ENCODE results near the gene TBC1D24. TPM values are rescaled to one million over a fixed set of nuclear protein-coding genes. Genes with fewer than 3 reads are reported as not detected.

The TBC1D24 gene
- total RNA-seq, 1 donor from 2014 or later = 11.1 TPM

DNA sequence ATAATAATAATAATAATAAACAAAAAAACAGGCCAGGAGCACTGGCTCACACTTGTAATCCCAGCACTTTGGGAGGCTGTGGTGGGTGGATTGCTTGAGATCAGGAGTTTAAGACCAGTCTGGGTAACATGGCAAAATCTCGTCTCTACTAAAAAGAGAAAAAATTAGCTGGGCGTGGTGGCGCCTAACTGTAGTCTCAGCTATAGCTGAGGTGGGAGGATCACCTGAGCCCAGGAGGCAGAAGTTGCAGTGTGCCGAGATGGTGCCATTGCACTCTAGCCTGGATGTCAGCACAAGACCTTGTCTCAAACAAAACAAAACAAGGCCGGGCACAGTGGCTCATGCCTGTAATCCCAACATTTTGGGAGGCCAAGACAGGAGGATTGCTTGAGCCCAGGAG is 20.1 kb downstream of the TBC1D24 start:
- H3K9me3 ChIP-seq (replicated peaks) = no peaks in the 10 kb centered on the region
- peaks cover 35% of the 10 kb centered on the region for H3K4me1 ChIP-seq
- no peaks in the 10 kb centered on the region for H3K27me3 ChIP-seq (ENCODE audit: low read depth)
- intact Hi-C loops (cut with micrococcal nuclease) = no loop called here
- TF ChIP-seq, protein P1, sequence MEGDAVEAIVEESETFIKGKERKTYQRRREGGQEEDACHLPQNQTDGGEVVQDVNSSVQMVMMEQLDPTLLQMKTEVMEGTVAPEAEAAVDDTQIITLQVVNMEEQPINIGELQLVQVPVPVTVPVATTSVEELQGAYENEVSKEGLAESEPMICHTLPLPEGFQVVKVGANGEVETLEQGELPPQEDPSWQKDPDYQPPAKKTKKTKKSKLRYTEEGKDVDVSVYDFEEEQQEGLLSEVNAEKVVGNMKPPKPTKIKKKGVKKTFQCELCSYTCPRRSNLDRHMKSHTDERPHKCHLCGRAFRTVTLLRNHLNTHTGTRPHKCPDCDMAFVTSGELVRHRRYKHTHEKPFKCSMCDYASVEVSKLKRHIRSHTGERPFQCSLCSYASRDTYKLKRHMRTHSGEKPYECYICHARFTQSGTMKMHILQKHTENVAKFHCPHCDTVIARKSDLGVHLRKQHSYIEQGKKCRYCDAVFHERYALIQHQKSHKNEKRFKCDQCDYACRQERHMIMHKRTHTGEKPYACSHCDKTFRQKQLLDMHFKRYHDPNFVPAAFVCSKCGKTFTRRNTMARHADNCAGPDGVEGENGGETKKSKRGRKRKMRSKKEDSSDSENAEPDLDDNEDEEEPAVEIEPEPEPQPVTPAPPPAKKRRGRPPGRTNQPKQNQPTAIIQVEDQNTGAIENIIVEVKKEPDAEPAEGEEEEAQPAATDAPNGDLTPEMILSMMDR (IDR thresholded peaks at IDR 0.05; ENCODE audit: borderline replicate concordance) = no peak
- DNase-seq = no peak
- no peak overlapping the region for H3K4me3 ChIP-seq
- peaks cover 10% of the 10 kb centered on the region for H3K36me3 ChIP-seq
- no peak overlapping the region for H3K27ac ChIP-seq (replicated peaks)

DNA sequence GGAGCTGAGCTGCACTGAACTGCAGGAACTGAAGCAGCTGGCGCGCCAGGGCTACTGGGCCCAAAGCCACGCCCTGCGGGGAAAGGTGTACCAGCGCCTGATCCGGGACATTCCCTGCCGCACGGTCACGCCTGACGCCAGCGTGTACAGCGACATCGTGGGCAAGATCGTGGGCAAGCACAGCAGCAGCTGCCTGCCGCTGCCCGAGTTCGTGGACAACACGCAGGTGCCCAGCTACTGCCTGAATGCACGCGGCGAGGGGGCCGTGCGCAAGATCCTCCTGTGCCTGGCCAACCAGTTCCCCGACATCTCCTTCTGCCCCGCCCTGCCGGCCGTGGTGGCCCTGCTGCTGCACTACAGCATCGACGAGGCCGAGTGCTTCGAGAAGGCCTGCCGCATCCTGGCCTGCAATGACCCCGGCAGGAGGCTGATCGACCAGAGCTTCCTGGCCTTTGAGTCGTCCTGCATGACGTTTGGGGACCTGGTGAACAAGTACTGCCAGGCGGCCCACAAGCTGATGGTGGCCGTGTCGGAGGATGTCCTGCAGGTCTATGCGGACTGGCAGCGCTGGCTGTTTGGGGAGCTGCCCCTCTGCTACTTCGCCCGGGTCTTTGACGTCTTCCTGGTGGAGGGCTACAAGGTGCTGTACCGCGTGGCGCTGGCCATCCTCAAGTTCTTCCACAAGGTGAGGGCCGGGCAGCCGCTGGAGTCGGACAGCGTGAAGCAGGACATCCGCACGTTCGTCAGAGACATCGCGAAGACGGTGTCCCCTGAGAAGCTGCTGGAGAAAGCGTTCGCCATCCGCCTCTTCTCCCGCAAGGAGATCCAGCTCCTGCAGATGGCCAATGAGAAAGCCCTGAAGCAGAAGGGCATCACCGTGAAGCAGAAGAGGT is 21.5 kb downstream of the TBC1D24 start:
- H3K4me3 ChIP-seq = peak overlapping the region; percentile 30
- intact Hi-C loops (cut with micrococcal nuclease) = no loop called here
- peaks cover 41% of the 10 kb centered on the region for H3K4me1 ChIP-seq
- no peaks in the 10 kb centered on the region for H3K9me3 ChIP-seq (replicated peaks)
- H3K27me3 ChIP-seq (ENCODE audit: low read depth) = no peaks in the 10 kb centered on the region
- no peak for DNase-seq
- H3K27ac ChIP-seq (replicated peaks) = peak overlapping the region; percentile 84
- TF ChIP-seq, protein P1 (IDR thresholded peaks at IDR 0.05; ENCODE audit: borderline replicate concordance) = no peak
- H3K36me3 ChIP-seq = peaks cover 7% of the 10 kb centered on the region

DNA sequence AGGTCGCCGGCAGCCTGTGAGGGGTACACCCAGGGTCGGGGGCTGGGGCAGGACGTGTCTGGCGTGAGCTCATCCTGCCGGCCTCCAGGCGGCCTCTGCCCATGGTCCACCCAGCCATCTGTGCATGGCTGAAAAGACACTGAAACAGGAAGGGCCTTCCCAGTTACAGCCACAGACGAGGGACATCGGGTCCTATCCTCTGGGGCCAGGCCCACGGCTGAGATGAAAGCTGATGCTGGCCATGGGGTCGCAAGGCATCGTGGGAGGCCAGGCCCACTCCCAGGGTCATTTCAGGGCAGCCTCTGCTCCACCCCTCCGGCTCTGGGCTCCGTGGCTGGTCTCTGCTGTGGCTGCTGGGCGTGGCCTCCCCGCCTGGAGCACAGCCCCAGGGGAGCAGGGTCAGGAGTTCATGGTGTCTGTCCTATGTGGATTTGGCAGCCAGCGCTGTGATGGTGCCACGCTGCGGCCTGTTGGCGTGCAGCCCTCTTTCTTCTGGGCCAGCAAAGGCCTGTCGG is 22.2 kb downstream of the TBC1D24 start:
- DNase-seq = peak; percentile 86
- Histone ChIP-seq H3K4me3 (peak overlapping the region; percentile 30), H3K27ac (replicated peaks) (peak overlapping the region; percentile 84)

DNA sequence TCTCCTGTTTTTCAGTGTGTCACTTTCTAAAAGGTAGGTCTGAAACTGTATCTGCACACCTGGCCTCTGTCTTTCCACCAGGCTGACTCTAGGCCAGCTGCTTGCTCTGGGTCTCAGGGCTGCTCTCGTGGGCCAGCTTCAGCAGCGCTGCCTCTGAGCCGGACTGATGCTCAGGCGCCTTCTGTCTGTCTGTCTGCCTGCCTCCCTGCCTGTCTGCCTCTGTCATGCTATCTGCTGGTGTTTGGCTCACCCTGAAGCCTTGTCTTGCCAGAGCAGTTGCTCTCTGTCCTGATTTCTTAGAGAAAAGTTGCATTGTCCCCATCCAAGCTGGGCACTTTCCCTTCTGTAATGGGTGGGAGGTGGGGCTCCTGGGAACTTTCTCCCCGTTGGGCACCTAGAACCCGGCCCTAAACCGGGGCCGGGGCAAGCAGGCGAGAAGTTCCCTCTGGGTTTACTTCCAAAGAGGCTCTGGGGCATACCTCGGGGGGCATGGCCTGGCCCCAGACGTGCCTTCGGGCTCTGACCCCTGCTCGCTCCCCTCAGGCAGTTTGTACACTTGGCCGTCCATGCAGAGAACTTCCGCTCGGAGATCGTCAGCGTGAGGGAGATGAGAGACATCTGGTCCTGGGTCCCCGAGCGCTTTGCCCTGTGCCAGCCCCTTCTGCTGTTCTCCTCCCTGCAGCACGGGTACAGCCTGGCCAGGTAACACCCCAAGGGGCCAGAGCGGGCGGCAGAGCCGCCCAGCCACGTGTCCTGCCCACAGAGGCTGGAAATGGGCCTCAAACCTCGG is 23.0 kb downstream of the TBC1D24 start:
- Histone ChIP-seq H3K27me3 (ENCODE audit: low read depth) (no peaks in the 10 kb centered on the region), H3K4me1 (peaks cover 56% of the 10 kb centered on the region), H3K27ac (replicated peaks) (peak overlapping the region; percentile 84), H3K4me3 (peak overlapping the region; percentile 30), H3K36me3 (peaks cover 7% of the 10 kb centered on the region), H3K9me3 (replicated peaks) (no peaks in the 10 kb centered on the region)
- TF ChIP-seq, protein P1 (IDR thresholded peaks at IDR 0.05; ENCODE audit: borderline replicate concordance) = no peak
- DNase-seq = no peak
- intact Hi-C loops (cut with micrococcal nuclease) = no loop called here

More for the DNA sequence above, 22.2 kb downstream of the TBC1D24 start:
- Histone ChIP-seq H3K36me3 (peaks cover 7% of the 10 kb centered on the region), H3K4me1 (peaks cover 48% of the 10 kb centered on the region), H3K9me3 (replicated peaks) (no peaks in the 10 kb centered on the region), H3K27me3 (ENCODE audit: low read depth) (no peaks in the 10 kb centered on the region)
- TF ChIP-seq, protein P1 (IDR thresholded peaks at IDR 0.05; ENCODE audit: borderline replicate concordance) = no peak
- intact Hi-C loops (cut with micrococcal nuclease) = no loop called here

DNA sequence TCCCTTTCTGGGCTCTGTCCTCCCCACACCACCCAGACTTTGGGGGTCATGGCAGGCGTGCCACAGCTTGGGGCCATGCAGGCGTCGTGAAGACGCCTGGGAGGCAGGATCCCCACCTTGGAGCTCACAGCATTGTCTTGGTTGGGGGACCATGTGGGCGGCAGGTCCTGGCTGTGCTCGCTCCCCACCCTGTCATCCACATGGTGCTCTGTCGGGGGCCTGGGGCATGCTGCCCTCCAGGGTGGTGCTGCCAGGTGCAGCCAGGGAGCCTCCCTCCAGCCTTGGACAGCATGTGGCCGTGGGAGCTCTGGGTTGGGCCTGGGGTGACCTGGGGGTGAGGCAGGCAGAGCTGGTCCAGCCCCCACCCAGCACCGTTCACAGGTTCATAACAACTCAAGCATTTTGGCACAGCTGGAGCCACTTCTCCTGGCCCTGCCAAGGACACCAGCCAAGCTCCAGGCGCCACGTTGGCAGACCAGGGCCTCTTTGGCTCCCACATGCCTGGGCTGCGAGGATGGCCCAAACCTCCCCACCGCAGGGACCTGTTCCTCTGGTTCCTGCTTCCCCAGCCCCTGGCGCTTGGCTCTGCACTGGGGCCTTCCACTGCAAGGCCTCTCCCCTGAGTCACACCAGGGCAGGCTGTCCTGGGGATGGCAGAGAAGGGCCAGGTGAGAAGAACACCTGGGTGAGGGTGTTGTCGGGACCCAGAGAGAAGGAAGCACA is 23.8 kb downstream of the TBC1D24 start:
- peaks cover 7% of the 10 kb centered on the region for H3K36me3 ChIP-seq
- no peak overlapping the region for H3K4me3 ChIP-seq
- DNase-seq = peak; percentile 63
- intact Hi-C loops (cut with micrococcal nuclease) = no loop called here
- peaks cover 62% of the 10 kb centered on the region for H3K4me1 ChIP-seq
- no peaks in the 10 kb centered on the region for H3K9me3 ChIP-seq (replicated peaks)
- no peaks in the 10 kb centered on the region for H3K27me3 ChIP-seq (ENCODE audit: low read depth)
- H3K27ac ChIP-seq (replicated peaks) = peak overlapping the region; percentile 84
- TF ChIP-seq, protein P1 (IDR thresholded peaks at IDR 0.05; ENCODE audit: borderline replicate concordance) = no peak

All from left ventricle myocardium inferior (tissue), 1 donor.